Prostate gland (tissue), 2 donors: ENCODE results near the gene BTLA.

Experiments used
- CTCF ChIP-seq, 4 experiments: fragments of 200-600 bp in 2 of 4; fragments of 450-650 bp in 2 of 4; sonication (generic) in 2 of 4; IDR thresholded peaks; 1 replicate in 3 of 4; 2 replicates in 1 of 4; pipeline ENCODE4 v1.5.1; 2016 to 2019; ENCODE audit warnings: antibody characterized with exemption in 4 of 4, mild to moderate bottlenecking in 2 of 4, moderate library complexity in 2 of 4
- POLR2A ChIP-seq: fragments of 450-650 bp; IDR thresholded peaks from one replicate; pipeline ENCODE4 v1.6.1; 2016; ENCODE audit warnings: antibody characterized with exemption, mild to moderate bottlenecking

- TF ChIP-seq CTCF (IDR thresholded peaks at IDR 0.05) (no peak), POLR2A (no peak)
Observed at GRCh38 chr3:112546216-112546759, 47.0 kb upstream of the BTLA start.
